ENCODE data around the gene UPF3B.

GRCh38 chrX:119878740-119879139, 26.0 kb upstream of the UPF3B start:
- no peak for TF ChIP-seq CTCF (IDR thresholded peaks at IDR 0.05)
- no peak for TF ChIP-seq POLR2A (IDR thresholded peaks at IDR 0.05)
